PFSK-1 (cell line): ENCODE data around the gene OR4C6.

Experiments used
- FOXP2 ChIP-seq: optimal IDR thresholded peaks from 2 replicates; pipeline ENCODE3; 2011; ENCODE audit warnings: borderline replicate concordance, control low read depth, inconsistent platforms; ENCODE audit not compliant: insufficient read depth; ENCODE audit errors: extremely low read length, extremely low read depth
- POLR2AphosphoS5 ChIP-seq: IDR thresholded peaks from 2 replicates; pipeline ENCODE4 v1.6.1; 2012; ENCODE audit warnings: low read depth, mild to moderate bottlenecking, control low read depth, low read length, moderate library complexity
- SIN3A ChIP-seq: IDR thresholded peaks from 2 replicates; pipeline ENCODE4 v1.6.1; 2012; ENCODE audit warnings: mild to moderate bottlenecking, low read length, moderate library complexity, borderline replicate concordance; ENCODE audit not compliant: insufficient read depth
- TAF1 ChIP-seq: IDR thresholded peaks from 2 replicates; pipeline ENCODE4 v1.6.1; 2012; ENCODE audit warnings: low read length, control low read depth, borderline replicate concordance; ENCODE audit not compliant: insufficient read depth
- TF ChIP-seq, protein P1 (sequence below), 2 experiments: IDR thresholded peaks; 2 replicates each; pipeline versions ENCODE4 v1.6.1 to v1.8.0; 2011 to 2012; ENCODE audit warnings: low read depth in 2 of 2, low read length in 2 of 2, control low read depth in 1 of 2, inconsistent platforms in 1 of 2, mild to moderate bottlenecking in 1 of 2, moderate library complexity in 1 of 2; ENCODE audit not compliant: insufficient read depth in 1 of 2

OR4C6 gene

DNA sequence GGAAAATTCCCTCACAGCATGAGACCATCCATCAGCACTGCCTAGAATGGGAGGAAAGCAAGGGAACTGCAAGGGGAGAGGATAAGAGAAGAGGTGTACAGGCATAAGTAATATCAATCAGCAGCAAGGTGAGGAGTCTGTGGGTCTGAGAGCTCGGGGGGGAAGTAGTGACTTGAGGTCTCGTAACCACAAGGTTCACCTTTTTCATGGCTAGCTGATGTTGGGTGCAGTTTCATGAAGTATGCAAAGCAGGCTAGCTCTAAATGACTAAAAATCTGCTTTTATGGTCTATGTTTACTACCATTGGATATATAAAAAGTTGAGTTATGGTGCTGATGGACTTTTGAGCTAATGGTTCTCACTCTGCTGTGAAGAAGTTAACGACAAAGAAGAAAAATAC, 35.8 kb downstream of the OR4C6 start:
- no peak for TF ChIP-seq FOXP2
- no peak for TF ChIP-seq POLR2AphosphoS5
- no peak for TF ChIP-seq TAF1

DNA sequence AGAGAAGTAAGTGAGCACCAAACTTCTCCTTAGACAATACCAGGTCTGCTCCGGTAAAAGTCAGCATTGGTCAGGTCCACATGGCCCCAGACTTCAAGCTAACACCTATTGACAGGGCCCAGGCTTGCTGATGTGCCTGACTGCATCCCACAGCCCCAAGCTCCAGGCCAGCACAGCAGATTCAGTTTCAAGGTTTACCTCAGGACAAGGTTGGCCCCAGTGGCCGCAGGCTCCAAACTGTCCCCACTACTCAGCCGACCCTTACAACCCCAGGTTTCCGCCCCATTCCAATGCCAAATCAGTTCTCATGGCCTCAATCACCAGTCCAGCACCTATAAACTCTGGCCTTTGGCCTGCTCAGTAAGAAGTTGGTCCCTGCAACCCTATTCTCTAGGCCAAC, 39.4 kb downstream of the OR4C6 start:
- TF ChIP-seq TAF1: no peak
- TF ChIP-seq, protein P1, sequence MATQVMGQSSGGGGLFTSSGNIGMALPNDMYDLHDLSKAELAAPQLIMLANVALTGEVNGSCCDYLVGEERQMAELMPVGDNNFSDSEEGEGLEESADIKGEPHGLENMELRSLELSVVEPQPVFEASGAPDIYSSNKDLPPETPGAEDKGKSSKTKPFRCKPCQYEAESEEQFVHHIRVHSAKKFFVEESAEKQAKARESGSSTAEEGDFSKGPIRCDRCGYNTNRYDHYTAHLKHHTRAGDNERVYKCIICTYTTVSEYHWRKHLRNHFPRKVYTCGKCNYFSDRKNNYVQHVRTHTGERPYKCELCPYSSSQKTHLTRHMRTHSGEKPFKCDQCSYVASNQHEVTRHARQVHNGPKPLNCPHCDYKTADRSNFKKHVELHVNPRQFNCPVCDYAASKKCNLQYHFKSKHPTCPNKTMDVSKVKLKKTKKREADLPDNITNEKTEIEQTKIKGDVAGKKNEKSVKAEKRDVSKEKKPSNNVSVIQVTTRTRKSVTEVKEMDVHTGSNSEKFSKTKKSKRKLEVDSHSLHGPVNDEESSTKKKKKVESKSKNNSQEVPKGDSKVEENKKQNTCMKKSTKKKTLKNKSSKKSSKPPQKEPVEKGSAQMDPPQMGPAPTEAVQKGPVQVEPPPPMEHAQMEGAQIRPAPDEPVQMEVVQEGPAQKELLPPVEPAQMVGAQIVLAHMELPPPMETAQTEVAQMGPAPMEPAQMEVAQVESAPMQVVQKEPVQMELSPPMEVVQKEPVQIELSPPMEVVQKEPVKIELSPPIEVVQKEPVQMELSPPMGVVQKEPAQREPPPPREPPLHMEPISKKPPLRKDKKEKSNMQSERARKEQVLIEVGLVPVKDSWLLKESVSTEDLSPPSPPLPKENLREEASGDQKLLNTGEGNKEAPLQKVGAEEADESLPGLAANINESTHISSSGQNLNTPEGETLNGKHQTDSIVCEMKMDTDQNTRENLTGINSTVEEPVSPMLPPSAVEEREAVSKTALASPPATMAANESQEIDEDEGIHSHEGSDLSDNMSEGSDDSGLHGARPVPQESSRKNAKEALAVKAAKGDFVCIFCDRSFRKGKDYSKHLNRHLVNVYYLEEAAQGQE (IDR thresholded peaks at IDR 0.05; ENCODE audit: insufficient read depth in 1 of 2, low read depth in 2 of 2, low read length in 2 of 2): no peak
- no peak for TF ChIP-seq POLR2AphosphoS5

DNA sequence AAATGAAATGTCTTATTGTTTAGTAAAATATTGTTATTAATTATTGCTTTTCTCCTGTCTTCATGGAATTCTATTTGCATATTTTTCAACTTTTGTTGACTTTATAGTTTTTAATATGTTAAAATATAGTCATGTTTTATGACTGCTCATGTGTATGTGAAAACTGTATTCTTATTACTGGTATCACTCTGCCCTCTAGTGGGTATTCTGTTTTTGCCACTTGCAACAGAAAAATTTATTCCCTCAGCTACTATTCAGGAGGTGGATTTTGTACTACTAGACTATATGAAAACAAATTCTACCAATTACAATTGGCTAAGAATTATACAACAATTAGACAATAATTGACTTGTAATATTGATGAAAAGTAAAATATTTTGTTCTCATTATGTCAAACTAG, 45.0 kb downstream of the OR4C6 start:
- TF ChIP-seq SIN3A (no peak), TAF1 (no peak), POLR2AphosphoS5 (no peak), FOXP2 (no peak)
- TF ChIP-seq, protein P1 (IDR thresholded peaks at IDR 0.05; ENCODE audit: insufficient read depth in 1 of 2, low read depth in 2 of 2, low read length in 2 of 2): no peak

DNA sequence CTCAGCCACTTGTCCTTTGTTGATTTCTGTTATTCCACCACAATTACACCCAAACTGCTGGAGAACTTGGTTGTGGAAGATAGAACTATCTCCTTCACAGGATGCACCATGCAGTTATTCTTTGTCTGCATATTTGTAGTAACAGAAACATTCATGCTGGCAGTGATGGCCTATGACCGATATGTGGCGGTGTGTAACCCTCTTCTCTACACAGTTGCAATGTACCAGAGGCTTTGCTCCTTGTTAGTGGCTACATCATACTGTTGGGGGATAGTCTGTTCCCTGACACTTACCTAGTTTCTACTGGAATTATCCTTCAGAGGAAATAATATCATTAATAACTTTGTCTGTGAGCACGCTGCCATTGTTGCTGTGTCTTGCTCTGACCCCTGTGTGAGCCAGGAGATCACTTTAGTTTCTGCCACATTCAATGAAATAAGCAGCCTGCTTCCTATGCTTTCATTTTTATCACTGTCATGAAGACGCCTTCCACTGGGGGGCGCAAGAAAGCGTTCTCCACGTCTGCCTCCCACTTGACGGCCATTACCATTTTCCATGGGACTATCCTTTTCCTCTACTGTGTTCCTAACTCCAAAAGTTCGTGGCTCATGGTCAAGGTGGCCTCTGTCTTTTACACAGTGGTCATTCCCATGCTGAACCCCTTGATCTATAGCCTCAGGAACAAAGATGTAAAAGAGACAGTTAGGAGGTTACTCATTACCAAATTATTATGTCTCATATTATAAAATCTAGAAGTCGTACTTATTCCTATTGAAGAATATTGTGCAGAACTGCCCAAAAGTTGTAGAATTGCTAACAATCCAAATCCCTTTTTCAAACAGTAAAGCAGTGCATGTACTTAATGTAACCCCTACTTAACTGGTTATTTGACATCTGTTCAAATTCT, 53.2 kb downstream of the OR4C6 start:
- no peak for TF ChIP-seq TAF1
- TF ChIP-seq POLR2AphosphoS5: no peak
- no peak for TF ChIP-seq FOXP2
- TF ChIP-seq SIN3A: no peak
- TF ChIP-seq, protein P1 (IDR thresholded peaks at IDR 0.05; ENCODE audit: insufficient read depth in 1 of 2, low read depth in 2 of 2, low read length in 2 of 2): no peak
